ENCODE results near the gene SAPCD2.

The SAPCD2 gene

DNA sequence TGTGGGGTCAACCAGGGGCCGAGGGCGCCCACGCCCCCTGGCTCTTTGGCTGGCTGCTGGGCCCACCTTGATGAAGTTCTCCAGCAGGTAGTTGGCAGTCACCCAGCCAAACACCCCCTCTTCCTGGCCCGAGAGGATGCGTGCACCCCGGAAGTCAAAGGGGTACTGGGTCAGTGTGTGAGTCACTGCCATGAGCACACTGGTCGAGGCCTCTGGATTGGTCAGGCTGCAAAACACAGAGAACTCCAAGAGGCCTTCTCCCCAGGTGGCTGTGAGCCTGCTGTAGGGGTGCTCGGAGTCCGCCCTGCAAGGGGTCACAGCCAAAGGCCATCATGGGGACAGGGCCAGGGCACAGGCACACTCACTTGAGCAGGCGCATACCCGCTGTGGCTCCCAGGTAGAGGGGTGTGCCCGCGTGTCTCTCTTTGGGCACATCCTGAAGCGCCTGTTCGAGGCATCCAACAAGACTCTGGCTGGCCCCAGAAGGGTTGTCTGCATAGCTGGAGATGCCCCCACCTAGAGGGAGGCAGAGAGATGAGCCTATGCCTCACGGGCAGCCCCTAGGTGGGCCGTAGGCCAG, 19.1 kb downstream of the SAPCD2 start:
- H3K4me1 Mint-ChIP-seq = peaks cover 4% of the 10 kb centered on the region
- no peaks in the 10 kb centered on the region for H3K36me3 Mint-ChIP-seq
- no peaks in the 10 kb centered on the region for H3K9me3 Mint-ChIP-seq
- peaks cover 11% of the 10 kb centered on the region for H3K27me3 Mint-ChIP-seq
- no peak overlapping the region for H3K27ac Mint-ChIP-seq
- no peak overlapping the region for H3K4me3 Mint-ChIP-seq

DNA sequence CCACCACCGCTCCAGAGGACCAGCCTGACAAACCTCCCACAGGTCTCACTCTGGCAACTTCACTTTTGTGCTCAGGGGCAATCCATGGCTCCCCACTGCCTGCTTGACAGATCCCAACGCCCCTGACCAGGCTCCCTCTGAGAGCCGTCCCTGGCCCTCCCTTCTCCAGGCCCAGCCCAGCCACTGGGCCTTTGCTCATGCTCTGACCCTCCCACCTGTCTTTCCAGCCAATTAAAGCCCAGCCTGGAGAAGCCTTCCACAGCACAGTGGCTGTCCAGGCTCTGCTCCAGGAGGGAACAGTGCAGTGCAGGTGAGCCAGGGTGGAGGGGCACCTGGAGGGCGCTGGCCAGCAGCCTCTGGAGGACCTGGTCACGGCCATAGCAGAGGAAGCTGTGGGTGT, 19.8 kb downstream of the SAPCD2 start:
- H3K36me3 Mint-ChIP-seq = no peaks in the 10 kb centered on the region
- peaks cover 11% of the 10 kb centered on the region for H3K27me3 Mint-ChIP-seq
- no peak overlapping the region for H3K27ac Mint-ChIP-seq
- H3K4me3 Mint-ChIP-seq = no peak overlapping the region
- H3K4me1 Mint-ChIP-seq = peaks cover 4% of the 10 kb centered on the region
- no peaks in the 10 kb centered on the region for H3K9me3 Mint-ChIP-seq

DNA sequence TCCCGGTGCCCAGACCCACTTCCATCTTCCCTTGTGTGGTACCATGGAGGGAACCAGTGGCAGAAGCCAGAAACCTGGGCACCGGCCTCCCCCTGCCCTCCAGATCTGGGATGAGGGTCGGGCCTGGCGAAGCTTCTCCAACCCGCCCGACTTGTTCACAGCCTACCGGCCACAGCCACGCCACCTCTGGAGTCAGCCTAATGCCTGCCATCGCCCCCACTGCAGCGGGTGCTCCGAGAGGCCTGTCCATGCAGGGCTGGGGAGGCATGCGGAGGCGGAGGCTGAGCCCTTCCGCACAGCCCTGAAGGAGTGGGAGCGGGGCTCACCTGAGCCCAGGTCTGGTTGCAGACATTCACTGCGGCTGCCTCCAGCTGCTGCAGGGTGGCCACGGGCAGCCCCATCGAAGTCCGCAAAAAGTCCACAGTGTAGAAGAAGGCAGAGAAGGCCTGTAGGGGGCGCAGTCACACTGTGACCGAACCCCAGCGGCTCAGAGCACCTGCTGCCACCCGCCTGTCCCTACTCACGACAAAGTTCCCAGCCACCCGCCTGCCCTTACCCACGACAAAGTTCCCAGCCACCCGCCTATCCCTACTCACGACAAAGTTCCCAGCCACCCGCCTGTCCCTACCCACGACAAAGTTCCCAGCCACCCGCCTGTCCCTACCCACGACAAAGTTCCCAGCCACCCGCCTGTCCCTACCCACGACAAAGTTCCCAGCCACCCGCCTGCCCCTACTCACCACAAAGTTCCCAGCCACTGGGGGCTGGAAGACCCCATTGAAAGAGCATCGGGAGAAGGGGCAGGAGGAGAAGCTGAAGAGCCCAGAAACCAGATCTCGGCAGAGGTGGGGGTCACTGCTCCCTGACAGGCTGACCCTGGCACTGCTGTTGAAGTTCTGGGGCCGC, 20.6 kb downstream of the SAPCD2 start:
- no peaks in the 10 kb centered on the region for H3K36me3 Mint-ChIP-seq
- H3K4me3 Mint-ChIP-seq = no peak overlapping the region
- H3K27me3 Mint-ChIP-seq = peaks cover 11% of the 10 kb centered on the region
- H3K27ac Mint-ChIP-seq = no peak overlapping the region
- no peaks in the 10 kb centered on the region for H3K9me3 Mint-ChIP-seq
- H3K4me1 Mint-ChIP-seq = peaks cover 8% of the 10 kb centered on the region

DNA sequence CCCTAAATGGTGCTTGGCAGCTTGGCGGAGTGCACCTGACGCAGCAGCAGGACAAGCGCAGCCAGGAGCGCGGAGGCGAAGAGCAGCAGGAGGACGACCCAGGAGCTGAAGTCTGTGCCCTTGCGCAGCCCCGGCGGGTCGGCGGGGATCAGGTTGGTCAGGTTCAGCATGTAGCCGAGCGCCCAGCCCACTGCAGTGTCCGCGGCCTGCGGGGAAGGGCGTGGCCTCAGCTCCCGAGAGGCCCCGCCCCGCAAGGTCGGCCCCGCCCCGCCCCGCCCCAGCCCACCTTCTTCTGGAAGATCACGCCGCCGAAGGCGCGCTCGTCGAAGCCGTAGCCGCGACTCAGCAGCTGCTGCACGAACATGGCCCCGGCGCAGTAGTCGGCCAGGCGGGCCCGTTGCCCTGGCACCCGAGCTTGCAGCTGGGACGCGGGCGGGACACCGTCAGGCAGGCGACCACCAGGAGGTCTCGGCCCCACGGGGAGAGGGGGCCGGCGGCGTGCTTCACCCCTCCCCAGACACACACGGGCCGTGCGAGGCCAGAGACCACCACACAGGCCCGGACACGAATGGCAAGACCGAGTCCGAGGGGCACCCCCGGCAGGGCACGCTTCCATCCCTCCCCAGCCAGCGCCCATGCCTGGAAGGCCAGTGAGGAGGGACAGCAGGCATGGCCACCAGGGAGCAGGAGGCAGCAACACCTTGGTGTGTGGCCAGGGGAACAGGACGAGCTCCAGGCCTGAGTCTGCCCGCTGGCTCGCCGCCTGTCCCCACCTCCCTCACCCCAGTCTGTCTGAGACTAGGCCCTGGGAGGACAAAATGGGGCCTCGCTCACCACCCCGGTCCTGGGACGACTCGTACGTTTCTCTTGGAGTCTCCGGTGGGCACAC, 21.5 kb downstream of the SAPCD2 start:
- Mint-ChIP-seq H3K9me3 (no peaks in the 10 kb centered on the region), H3K36me3 (no peaks in the 10 kb centered on the region), H3K27ac (no peak overlapping the region), H3K27me3 (peaks cover 11% of the 10 kb centered on the region), H3K4me3 (no peak overlapping the region), H3K4me1 (peaks cover 14% of the 10 kb centered on the region)

DNA sequence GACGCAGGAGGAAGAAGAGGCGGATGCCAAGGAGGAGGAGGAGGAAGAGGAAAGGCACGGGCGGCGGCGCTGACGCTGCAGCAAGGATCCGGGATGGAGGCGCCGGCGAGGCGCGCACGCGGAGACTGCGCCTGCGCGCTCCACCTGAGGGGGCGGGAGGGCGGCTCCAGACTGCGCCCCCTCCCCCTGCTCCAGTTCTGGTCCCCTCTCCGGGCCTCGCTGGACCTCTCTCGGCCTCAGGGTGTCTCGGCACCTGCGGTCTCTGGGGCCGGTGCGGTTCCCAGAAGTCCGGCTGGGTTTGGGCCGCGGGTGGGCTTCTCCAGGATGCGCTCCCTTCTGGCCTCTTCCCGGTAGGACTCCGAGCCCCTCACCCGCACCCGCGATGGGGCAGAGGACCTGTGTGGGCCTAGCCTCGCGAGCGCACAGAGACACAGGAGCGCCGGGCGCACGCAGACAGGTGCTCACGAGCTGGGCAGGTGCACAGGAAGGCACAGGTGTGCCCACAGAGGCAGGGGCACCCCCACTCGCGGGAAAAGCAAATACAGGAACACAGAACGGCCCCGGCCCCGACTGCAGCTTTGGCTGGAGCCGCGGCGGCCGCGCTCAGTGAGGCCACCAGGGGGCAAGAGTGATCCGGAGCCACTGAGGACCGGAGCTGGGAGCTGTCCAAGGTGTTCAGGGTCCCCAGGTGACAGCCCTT, 24.1 kb downstream of the SAPCD2 start, which contains the start of gene NPDC1:
NPDC1 (minus strand) TSS at position 90 of the 700 bp plus-strand sequence. CDS start 188 bp downstream, outside the sequence.
- Mint-ChIP-seq H3K27ac (no peak within 1 kb of the TSS), H3K36me3 (no peaks in the 10 kb centered on the region)

DNA sequence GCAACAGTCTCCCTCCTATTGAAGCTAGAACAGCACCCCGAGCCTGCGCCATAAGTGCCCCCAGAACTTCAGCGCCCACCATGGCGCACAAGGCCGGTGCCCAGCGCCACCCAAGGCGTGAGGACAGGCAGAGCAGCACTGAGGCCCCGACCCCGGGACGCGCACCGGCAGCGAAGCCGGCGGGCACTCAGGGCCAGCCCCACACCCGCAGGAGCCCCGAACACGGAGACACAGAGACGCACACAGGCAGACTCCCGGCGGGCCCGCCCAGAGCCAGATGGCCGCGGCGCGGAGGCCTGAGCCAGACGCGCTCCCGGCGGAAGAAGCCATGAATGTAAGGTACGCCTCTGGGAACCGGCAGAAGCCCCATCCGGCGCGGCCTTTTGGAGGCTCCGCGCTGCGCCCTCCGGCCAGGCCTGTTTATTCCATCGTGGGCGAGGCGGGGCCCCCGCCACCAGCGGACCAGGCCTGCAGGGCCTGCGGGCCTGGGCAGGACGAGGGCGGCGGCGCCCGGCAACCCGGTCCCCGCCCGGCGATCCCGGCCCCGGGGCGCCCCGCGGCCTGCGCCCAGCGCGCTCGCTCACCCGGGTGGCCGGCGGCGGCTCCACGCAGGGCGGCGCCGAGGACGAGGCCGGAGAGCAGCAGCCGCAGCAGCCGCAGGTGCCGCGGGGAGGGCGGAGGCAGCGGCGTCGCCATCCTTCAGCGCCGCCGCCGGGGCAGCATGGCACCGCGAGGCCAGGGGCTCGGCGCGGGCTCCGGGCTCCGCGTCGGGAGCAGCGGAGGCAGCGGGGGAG, 24.9 kb downstream of the SAPCD2 start:
- Mint-ChIP-seq H3K9me3 (no peaks in the 10 kb centered on the region), H3K27ac (no peak overlapping the region), H3K4me1 (peaks cover 14% of the 10 kb centered on the region), H3K4me3 (peak overlapping the region; percentile 76), H3K36me3 (no peaks in the 10 kb centered on the region), H3K27me3 (peaks cover 10% of the 10 kb centered on the region)

More for the DNA sequence above, 24.1 kb downstream of the SAPCD2 start, which contains the start of gene NPDC1:
- Mint-ChIP-seq H3K4me1 (peaks cover 14% of the 10 kb centered on the region), H3K4me3 (peak within 1 kb of the TSS; percentile 76), H3K27me3 (peaks cover 10% of the 10 kb centered on the region), H3K9me3 (no peaks in the 10 kb centered on the region)

DNA sequence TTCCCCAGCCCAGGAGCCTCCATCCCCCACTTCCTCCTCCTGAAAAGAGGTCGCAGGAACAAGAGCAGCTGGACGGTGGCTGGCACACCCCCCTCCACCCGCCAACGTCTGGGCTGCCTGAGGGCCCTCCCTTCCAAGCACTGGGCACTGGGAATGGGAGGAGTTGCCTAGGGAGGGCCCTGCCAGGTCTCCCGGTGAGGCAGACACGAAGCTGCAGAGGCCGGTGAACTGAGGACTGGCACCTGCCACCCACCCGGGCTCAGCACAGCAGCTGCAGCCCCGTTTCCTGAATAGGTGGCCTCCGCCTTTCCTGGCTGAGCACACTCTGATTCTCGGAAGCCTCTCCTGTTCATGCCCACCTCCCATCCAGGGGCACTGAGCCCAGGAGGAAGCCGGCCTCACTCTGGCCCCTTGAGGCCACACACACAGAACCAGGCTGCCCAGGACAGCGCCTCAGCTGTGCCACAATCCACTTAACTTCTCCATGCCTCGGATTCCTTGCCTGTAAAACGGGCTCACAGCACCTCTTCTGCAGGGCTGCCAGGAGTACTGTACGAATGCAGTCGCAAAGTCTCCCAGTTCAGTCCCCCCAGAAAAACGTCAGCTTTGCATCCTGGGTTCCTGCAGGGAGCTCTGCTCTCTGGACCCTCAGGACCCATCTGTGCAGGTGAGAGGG, 25.7 kb downstream of the SAPCD2 start:
- peaks cover 8% of the 10 kb centered on the region for H3K27me3 Mint-ChIP-seq
- no peaks in the 10 kb centered on the region for H3K9me3 Mint-ChIP-seq
- H3K27ac Mint-ChIP-seq = no peak overlapping the region
- peak overlapping the region; percentile 76 for H3K4me3 Mint-ChIP-seq
- no peaks in the 10 kb centered on the region for H3K36me3 Mint-ChIP-seq
- H3K4me1 Mint-ChIP-seq = peaks cover 12% of the 10 kb centered on the region

DNA sequence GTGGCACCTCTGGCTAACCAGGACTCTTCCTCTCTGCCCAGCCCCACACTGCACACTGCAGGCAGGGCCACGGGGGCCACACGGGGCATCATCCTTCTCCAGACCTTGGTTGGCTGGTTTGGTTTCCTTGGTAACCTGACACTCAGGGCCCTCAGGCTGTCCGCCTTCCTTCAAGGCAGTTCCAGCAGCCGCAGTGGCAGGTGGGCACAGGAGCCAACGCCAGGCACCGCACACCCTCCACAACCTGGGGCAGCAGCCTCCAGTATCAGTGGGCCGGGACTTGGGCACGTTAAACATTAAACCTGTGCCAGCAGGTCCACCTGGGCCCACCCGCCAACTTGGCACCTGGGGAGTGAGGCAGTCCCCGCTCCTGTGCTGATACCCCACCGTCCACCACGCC, 26.3 kb downstream of the SAPCD2 start:
- Mint-ChIP-seq H3K9me3 (no peaks in the 10 kb centered on the region), H3K36me3 (no peaks in the 10 kb centered on the region), H3K4me3 (no peak overlapping the region), H3K4me1 (peaks cover 10% of the 10 kb centered on the region), H3K27ac (no peak overlapping the region), H3K27me3 (peaks cover 4% of the 10 kb centered on the region)

DNA sequence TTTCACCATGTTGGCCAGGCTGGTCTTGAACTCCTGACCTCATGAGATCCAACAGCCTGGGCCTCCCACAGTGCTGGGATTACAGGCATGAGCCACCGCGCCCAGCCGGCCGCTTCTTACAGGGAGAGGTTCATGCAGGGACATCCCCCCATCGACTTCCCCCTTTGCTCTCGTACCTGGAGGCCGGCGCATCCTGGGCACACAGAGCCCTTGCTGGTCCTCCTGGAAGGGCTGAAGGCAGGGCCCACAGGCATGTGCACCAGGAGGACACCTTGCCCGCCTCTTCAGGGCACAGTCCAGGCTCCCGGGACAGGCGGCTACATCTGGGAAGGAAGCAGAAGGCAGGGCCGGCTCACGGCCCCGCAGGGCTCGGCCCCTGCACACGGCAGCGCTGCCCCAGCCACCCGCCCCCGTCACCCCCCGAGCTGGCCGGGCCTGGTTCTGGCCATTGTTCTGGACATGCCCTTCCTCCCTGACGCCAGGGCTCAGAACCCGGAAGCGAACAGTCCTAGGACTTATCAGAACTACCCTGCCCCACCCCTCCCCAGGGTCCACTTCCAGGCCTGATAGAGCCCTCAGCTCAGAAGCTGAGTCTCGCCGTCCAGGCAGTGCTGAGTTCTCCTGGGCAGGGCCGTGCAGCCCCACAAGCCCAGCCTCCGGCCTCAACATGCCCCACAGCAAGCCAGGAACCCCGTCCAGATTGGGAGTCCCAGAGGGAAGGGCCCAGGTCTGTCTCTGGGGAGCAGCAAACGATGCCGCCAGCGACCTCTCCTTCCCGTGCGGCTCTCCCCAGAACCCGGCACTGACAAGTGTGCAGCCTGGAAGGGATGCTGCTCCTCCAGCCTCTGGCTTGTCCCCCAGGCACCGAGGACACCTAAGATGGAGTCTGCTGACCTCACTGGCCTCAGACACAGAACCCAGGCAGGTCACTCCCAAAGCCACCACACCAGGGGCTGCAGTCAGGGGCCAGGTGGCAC, 27.3 kb downstream of the SAPCD2 start:
- H3K4me1 Mint-ChIP-seq = peaks cover 10% of the 10 kb centered on the region
- H3K27ac Mint-ChIP-seq = no peak overlapping the region
- no peak overlapping the region for H3K4me3 Mint-ChIP-seq
- H3K27me3 Mint-ChIP-seq = peaks cover 4% of the 10 kb centered on the region
- no peaks in the 10 kb centered on the region for H3K9me3 Mint-ChIP-seq
- no peaks in the 10 kb centered on the region for H3K36me3 Mint-ChIP-seq

DNA sequence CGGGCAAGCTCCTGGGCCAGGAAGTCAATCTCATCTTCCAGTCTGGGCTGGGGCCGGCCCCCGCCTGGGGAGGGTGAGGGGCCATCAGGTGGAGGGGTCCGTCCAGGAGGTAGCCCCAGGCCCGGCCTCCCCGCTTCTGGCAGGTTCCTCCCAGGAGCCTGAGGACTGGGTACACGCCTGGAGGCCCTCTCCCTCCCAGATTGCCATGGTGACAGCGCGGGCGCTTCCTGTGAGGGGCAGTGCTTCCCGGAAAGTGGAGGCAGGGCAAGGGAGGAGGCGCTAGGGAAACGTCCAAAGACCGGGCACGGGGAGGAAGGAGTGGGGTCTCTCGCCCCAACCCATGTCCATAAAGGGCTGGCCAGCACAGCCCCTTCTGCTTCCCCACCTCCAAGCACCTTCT, 29.2 kb downstream of the SAPCD2 start:
- peaks cover 10% of the 10 kb centered on the region for H3K4me1 Mint-ChIP-seq
- no peaks in the 10 kb centered on the region for H3K9me3 Mint-ChIP-seq
- H3K36me3 Mint-ChIP-seq = no peaks in the 10 kb centered on the region
- no peak overlapping the region for H3K4me3 Mint-ChIP-seq
- H3K27ac Mint-ChIP-seq = no peak overlapping the region
- H3K27me3 Mint-ChIP-seq = no peaks in the 10 kb centered on the region

DNA sequence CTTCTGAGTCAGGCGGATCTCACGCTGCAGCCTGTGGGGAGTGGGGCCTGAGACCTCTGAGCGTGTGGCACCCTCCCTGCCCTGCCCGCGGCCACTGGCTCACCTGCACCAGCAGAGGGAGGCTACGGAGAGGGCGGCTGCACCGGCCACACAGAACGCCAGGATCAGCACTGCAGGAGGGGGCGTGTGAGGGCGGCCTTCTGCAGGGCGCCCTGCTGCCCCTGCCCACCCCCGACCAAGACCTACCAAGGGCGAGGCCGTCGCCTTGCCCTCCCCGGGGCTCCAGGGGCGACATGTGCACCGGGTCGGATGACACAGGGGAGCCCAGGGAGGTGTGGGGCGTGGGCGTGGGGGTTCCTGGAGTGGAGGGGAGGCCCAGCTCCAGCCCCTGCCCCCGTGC, 29.8 kb downstream of the SAPCD2 start:
- H3K4me3 Mint-ChIP-seq = no peak overlapping the region
- H3K27me3 Mint-ChIP-seq = no peaks in the 10 kb centered on the region
- no peaks in the 10 kb centered on the region for H3K36me3 Mint-ChIP-seq
- H3K4me1 Mint-ChIP-seq = peaks cover 10% of the 10 kb centered on the region
- no peaks in the 10 kb centered on the region for H3K9me3 Mint-ChIP-seq
- no peak overlapping the region for H3K27ac Mint-ChIP-seq

DNA sequence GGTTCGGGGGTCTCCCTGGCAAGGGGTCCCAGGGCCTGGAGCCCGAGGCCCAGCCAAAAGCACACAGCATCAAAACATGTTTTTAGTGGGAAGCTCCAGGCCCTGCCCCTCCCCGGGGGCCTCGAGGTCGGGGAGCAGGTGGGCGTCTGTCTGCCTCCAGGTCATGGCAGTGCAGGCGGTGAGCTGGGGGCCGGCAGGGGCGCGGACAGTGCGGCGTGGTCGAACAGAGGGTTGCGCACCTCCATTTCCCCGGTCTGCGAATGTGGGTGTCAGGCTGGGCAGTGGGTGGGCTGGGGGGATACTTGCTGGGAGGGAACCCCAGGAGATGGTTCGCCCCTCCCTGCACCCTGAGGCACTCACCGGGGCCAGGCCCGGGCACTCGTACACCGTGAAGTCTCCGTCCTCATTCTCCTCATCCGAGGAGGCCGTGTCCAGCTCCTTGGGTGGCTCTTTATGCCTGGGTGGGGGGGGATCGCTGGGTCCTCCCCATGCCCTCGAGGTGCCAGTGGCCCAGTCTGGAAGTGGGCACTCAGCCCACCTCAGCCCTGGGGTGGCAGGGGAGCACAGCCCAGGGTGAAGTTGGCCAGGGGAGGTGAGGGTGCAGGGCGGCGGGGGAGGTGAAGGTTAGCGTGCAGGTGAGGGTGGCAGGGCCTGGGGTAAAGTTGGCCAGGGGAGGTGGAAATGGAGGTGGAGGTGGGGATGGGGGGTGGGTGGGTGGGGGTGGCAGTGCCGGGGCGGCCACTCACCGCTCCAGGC, 30.6 kb downstream of the SAPCD2 start:
- Mint-ChIP-seq H3K9me3 (no peaks in the 10 kb centered on the region), H3K27ac (no peak overlapping the region), H3K4me1 (peaks cover 12% of the 10 kb centered on the region), H3K4me3 (no peak overlapping the region), H3K27me3 (no peaks in the 10 kb centered on the region), H3K36me3 (no peaks in the 10 kb centered on the region)
